K562 (cell line): ENCODE data around the gene METRN. TPM values are rescaled to one million over a fixed set of nuclear protein-coding genes. Genes with fewer than 3 reads are reported as not detected.

Experiments used
- CTBP1 ChIP-seq: fragments of 450-650 bp; IDR thresholded peaks from 2 replicates; pipeline ENCODE4 v1.6.1; 2016; ENCODE audit warnings: borderline replicate concordance
- CXXC5 ChIP-seq: fragments of 250-450 bp; sonication (Bioruptor Pico); IDR thresholded peaks from 2 replicates; pipeline ENCODE4 v1.8.0; 2022; ENCODE audit warnings: inconsistent platforms, mild to moderate bottlenecking, moderate library complexity
- E2F1 ChIP-seq: sonication (generic); formaldehyde crosslinking; IDR thresholded peaks from 2 replicates; pipeline ENCODE4 v1.8.1; 2023; ENCODE audit warnings: mild to moderate bottlenecking, missing genetic modification reagents, moderate library complexity
- FOS ChIP-seq: IDR thresholded peaks from 3 replicates; pipeline ENCODE4 v1.6.1; 2011; ENCODE audit not compliant: insufficient read length; ENCODE audit errors: extremely low read depth
- NFYB ChIP-seq: IDR thresholded peaks from 2 replicates; pipeline ENCODE4 v1.6.1; 2011; ENCODE audit warnings: mild to moderate bottlenecking, moderate library complexity; ENCODE audit not compliant: insufficient read length; ENCODE audit errors: extremely low read depth
- NONO ChIP-seq, 2 experiments: fragments of 200-400 bp in 1 of 2; fragments of 450-650 bp in 1 of 2; formaldehyde crosslinking in 1 of 2; IDR thresholded peaks; 2 replicates each; pipeline ENCODE4 v1.6.1; 2017; ENCODE audit warnings: low read depth in 2 of 2, mild to moderate bottlenecking in 2 of 2, moderate library complexity in 2 of 2, low read length in 1 of 2
- NUFIP1 ChIP-seq: fragments of 450-650 bp; IDR thresholded peaks from 2 replicates; pipeline ENCODE4 v1.6.1; 2018; ENCODE audit not compliant: partially characterized antibody
- SIN3A ChIP-seq, 2 experiments: fragments of 150-350 bp in 1 of 2; IDR thresholded peaks; 2 replicates each; pipeline ENCODE4 v1.6.1; 2011 to 2016; ENCODE audit warnings: borderline replicate concordance in 2 of 2, low read depth in 2 of 2, low read length in 2 of 2, mild to moderate bottlenecking in 2 of 2, moderate library complexity in 2 of 2; ENCODE audit not compliant: control insufficient read depth in 1 of 2
- ZBTB1 ChIP-seq: sonication (generic); formaldehyde crosslinking; IDR thresholded peaks from 2 replicates; pipeline ENCODE4 v1.8.1; 2023; ENCODE audit warnings: missing genetic modification reagents, low read depth, mild to moderate bottlenecking, borderline replicate concordance
- polyA plus RNA-seq, 8 experiments: library from polyadenylated mRNA; depleted of rRNA in 4 of 8; stranded (reverse) in 5 of 8; unstranded in 3 of 8; fragments of >200 nt; fragmentation: Nextera tagmentation in 2 of 8; fragmentation: Illumina TruSeq in 1 of 8; extraction: Ambion mirVana in 2 of 8; extraction: Trizol in 1 of 8; gene quantifications; 2 replicates each; pipeline versions ENCODE4 v1.2.1 to v1.2.3, GENCODE V29; 2011 to 2014; ENCODE audit warnings: inconsistent platforms in 1 of 8, missing spikeins in 1 of 8
- total RNA-seq, 7 experiments: library from RNA; depleted of rRNA in 6 of 7; stranded (reverse); fragments of >200 nt in 6 of 7; fragmentation: Illumina TruSeq in 2 of 7; extraction: Trizol in 2 of 7; gene quantifications; 2 replicates each; pipeline versions ENCODE4 v1.2.1 to v1.2.3, GENCODE V29; 2011 to 2021; ENCODE audit warnings: low replicate concordance in 1 of 7
- TF ChIP-seq, protein P1 (sequence below): fragments of 450-650 bp; IDR thresholded peaks from 2 replicates; pipeline ENCODE4 v1.6.1; 2016; ENCODE audit warnings: mild to moderate bottlenecking, moderate library complexity

METRN gene
- total and polyA plus RNA-seq, 9 of the 15 experiments (the other 6 are each of a cell fraction or from before 2014, with no cell fraction given) = 0.20 to 89.8 (median 15.4) TPM

- TF ChIP-seq, protein P1, sequence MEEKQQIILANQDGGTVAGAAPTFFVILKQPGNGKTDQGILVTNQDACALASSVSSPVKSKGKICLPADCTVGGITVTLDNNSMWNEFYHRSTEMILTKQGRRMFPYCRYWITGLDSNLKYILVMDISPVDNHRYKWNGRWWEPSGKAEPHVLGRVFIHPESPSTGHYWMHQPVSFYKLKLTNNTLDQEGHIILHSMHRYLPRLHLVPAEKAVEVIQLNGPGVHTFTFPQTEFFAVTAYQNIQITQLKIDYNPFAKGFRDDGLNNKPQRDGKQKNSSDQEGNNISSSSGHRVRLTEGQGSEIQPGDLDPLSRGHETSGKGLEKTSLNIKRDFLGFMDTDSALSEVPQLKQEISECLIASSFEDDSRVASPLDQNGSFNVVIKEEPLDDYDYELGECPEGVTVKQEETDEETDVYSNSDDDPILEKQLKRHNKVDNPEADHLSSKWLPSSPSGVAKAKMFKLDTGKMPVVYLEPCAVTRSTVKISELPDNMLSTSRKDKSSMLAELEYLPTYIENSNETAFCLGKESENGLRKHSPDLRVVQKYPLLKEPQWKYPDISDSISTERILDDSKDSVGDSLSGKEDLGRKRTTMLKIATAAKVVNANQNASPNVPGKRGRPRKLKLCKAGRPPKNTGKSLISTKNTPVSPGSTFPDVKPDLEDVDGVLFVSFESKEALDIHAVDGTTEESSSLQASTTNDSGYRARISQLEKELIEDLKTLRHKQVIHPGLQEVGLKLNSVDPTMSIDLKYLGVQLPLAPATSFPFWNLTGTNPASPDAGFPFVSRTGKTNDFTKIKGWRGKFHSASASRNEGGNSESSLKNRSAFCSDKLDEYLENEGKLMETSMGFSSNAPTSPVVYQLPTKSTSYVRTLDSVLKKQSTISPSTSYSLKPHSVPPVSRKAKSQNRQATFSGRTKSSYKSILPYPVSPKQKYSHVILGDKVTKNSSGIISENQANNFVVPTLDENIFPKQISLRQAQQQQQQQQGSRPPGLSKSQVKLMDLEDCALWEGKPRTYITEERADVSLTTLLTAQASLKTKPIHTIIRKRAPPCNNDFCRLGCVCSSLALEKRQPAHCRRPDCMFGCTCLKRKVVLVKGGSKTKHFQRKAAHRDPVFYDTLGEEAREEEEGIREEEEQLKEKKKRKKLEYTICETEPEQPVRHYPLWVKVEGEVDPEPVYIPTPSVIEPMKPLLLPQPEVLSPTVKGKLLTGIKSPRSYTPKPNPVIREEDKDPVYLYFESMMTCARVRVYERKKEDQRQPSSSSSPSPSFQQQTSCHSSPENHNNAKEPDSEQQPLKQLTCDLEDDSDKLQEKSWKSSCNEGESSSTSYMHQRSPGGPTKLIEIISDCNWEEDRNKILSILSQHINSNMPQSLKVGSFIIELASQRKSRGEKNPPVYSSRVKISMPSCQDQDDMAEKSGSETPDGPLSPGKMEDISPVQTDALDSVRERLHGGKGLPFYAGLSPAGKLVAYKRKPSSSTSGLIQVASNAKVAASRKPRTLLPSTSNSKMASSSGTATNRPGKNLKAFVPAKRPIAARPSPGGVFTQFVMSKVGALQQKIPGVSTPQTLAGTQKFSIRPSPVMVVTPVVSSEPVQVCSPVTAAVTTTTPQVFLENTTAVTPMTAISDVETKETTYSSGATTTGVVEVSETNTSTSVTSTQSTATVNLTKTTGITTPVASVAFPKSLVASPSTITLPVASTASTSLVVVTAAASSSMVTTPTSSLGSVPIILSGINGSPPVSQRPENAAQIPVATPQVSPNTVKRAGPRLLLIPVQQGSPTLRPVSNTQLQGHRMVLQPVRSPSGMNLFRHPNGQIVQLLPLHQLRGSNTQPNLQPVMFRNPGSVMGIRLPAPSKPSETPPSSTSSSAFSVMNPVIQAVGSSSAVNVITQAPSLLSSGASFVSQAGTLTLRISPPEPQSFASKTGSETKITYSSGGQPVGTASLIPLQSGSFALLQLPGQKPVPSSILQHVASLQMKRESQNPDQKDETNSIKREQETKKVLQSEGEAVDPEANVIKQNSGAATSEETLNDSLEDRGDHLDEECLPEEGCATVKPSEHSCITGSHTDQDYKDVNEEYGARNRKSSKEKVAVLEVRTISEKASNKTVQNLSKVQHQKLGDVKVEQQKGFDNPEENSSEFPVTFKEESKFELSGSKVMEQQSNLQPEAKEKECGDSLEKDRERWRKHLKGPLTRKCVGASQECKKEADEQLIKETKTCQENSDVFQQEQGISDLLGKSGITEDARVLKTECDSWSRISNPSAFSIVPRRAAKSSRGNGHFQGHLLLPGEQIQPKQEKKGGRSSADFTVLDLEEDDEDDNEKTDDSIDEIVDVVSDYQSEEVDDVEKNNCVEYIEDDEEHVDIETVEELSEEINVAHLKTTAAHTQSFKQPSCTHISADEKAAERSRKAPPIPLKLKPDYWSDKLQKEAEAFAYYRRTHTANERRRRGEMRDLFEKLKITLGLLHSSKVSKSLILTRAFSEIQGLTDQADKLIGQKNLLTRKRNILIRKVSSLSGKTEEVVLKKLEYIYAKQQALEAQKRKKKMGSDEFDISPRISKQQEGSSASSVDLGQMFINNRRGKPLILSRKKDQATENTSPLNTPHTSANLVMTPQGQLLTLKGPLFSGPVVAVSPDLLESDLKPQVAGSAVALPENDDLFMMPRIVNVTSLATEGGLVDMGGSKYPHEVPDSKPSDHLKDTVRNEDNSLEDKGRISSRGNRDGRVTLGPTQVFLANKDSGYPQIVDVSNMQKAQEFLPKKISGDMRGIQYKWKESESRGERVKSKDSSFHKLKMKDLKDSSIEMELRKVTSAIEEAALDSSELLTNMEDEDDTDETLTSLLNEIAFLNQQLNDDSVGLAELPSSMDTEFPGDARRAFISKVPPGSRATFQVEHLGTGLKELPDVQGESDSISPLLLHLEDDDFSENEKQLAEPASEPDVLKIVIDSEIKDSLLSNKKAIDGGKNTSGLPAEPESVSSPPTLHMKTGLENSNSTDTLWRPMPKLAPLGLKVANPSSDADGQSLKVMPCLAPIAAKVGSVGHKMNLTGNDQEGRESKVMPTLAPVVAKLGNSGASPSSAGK = 0 out of 2 replicates have a peak, but pooled peaks have one; percentile 20
- TF ChIP-seq FOS (peak; percentile 64), NUFIP1 (no peak), CXXC5 (no peak; the same call in 1 of the 2 replicates), ZBTB1 (CRISPR knock-in tag) (0 out of 2 replicates have a peak, but pooled peaks have one; percentile 31), SIN3A (IDR thresholded peaks at IDR 0.05; ENCODE audit: borderline replicate concordance in 2 of 2, control insufficient read depth in 1 of 2, low read depth in 2 of 2, low read length in 2 of 2) (no peak), NFYB (peak; percentile 85), NONO (IDR thresholded peaks at IDR 0.05; ENCODE audit: low read depth in 2 of 2, low read length in 1 of 2) (no peak), CTBP1 (peak; percentile 37), E2F1 (CRISPR knock-in tag) (no peak)
These were observed at the start of gene METRN (continued) for GRCh38 chr16:714558-715476.
